GM18870 (cell line): ENCODE measurements around the gene HNRNPA3.
"Not testable (repeated sequence)": the region's sequence is repeated elsewhere in the genome, so short reads cannot be mapped to it uniquely, and the experiment has no call there.

Source experiments
- ATAC-seq: cut with Tn5 transposase; IDR thresholded peaks from one replicate; pipeline ENCODE4 v1.9.1; 2021; ENCODE audit warnings: moderate library complexity; ENCODE audit not compliant: unreplicated experiment

The HNRNPA3 gene

DNA sequence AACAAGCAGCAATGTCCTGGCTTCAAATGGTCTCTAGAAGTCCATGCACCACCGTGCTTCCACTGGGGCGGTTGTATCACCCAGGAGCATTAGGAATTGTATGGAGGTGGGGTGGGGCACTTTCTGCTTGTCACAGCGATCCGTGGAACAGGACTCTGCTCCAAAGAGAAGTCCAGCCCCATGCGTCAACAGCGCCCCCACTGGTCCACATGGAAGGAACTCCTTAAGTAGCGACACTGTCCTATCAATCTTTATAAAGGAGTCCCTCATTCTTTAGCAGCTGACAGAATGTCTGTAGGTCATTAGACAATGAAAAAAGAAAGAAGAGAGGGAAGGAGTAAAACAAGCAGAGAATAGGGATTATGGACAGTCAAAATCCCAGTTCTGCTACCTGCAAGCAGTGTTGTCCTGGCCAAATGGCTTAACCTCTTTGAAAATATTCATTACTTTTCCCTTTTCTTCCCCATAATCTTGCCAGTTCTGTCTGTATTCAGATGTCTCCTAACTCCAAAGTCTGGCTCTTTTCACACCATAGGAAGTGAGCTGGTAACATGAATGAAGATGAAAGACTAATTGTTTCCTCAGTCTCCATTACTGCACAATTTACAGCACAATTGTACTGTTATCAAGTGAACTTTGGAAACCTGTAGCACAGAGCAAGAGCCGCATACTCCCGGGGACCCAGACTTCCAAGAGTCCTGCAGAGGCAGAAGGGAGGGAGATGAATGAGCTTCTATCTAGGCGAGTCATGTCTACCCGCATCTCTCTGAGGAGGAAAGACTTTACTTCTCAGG, 42.0 kb downstream of the HNRNPA3 start:
- ATAC-seq: no peak

DNA sequence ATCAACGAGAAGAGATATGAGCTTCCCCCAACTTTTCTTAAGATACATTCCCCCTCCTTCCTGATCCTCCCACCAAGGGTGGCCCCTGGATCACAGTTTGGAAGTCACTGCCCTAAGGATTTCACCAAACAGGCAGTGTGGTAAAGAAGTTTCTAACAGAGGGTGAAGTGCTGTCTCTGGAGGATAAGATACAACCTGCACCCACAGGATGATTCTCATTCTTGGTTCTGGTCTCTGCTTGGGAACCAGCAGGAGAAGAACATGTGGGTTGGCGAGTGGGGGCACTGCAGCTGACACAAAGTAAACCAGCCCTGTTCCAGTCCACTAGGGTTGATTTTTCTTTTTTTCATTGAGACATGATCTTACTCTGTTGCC, 42.6 kb downstream of the HNRNPA3 start:
- ATAC-seq: no peak

DNA sequence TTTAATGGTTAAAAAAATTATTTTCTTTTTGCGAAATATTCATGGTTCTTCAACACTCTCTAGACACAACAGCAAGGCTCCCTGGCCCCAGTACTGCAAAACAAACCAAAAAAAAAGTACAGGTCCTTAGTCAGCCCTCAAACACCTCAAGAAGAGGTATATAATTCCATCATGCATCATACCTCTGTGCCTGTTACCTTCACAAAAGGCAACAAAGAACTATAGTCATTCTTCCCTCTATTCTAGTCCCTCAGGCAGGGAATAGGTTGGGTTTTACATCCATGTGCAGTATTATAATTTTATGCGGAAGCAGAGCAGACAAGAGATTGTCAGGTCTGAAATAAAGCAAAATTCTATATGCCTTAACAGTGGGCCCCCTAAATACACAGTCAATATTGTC, 43.4 kb downstream of the HNRNPA3 start:
- no peak for ATAC-seq

DNA sequence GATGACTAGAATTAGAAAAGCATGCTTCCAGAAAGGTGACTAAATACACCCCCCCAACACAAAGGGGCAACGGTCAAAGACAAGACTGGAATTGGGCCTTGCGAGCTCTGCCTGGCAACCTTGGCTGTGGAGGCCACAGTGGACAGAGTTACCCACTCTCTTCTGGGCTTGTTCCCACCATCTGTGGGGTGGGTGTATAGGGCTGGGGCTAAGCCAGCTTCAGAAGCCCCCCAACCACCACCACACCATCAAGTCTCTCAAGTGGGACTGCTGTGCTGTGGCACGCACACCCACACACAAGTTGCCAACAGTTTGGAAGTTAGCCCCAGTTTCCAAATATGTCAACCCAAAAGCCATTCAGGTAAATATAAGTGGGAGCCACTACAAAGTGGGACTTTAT, 44.1 kb downstream of the HNRNPA3 start:
- ATAC-seq: no peak

DNA sequence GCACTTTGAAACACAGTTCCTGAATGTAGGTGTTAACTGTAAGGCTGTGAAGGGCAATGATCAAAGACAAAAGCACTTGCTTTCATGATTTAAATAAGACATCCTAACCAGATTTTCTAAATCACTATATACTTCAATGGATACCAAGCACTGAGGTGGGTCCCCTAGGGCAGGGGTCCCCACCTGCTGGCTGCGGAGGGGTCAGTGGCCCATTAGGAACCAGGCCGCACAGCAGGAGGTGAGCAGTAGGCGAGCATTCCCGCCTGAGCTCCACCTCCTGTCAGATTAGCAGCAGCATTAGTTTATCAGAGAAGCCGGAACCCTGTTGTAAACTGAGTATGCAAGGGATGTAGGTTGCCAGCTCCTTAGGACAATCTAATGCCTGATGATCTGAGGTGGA, 44.9 kb downstream of the HNRNPA3 start:
- ATAC-seq: no peak

DNA sequence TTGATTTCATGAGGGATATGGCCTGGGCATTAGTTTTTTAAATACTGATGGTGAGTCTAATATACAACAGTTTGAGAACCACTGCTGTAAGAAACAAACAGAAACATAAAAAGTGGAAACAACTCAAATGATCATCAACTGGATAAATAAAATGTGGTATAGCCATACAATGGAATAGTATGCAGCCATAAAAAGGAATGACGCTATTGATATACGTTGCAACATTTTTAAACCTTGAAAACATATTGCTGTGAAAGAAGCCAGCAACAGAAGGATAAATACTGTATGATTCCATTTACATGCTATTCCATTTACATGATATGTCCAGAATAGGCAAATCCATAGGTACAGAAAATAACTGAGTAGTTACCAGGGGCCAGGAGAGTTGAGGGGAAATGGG, 45.5 kb downstream of the HNRNPA3 start:
- no peak for ATAC-seq

DNA sequence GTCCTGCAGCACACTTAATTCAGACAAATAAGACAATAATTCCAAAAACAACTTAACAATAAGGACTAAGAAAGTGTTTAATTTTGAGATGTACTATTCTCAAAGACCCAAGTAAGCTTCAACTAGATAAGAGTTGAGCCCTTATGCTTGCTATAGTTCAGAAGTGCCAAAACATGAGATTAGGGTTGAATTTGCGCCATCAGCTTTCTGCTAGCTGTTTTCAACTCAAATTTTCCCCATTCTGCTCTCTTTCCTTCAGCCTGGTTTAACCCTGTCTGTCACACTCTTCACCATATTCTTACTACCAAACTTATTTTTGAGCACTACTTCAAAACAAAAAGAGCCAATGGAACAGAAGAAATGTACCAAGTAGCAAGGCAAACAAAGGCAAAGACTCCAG, 47.8 kb downstream of the HNRNPA3 start:
- ATAC-seq: no peak

DNA sequence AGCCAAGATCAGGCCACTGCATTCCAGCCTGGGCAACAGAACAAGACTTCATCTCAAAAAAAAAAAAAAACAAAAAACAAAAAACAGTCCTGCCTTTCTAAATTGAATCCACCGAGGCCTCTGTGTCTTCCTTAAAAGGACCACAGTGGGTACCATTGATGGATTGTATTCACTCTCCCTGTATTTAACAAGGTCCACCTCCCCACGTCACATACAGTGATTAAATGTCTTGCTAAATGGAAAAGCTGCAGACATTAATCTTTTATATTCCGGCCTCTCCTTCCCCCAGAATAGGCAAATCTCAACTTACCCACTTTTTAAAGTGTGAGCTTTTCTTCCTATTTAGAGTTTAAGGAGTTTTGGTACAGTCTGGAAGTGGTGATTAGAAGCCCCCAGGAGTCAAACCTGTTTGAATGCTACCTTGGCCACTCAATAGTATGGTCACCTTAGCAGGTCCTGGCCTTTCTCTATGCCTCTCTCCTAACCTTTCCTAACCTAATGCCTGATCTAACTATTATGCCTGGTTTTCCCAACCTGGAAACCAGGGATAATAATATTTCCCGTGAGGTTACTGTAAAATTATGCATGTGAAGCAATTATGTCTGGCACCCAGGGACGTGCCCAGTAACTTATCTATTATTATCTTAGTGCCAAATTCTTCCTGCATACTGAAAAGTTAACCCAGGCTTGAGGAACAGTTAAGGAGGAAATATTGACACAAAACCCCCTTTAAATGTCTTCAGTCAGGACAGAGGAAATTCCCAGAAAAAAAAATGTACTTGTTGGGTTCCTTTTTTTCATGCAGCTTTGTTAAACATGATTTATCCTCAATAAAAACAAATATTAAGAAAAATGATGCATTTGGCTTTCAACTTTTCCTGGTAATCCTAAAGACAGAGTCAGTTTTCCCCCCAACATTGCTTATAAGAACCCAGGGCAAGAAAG, 48.8 kb downstream of the HNRNPA3 start:
- no peak for ATAC-seq

DNA sequence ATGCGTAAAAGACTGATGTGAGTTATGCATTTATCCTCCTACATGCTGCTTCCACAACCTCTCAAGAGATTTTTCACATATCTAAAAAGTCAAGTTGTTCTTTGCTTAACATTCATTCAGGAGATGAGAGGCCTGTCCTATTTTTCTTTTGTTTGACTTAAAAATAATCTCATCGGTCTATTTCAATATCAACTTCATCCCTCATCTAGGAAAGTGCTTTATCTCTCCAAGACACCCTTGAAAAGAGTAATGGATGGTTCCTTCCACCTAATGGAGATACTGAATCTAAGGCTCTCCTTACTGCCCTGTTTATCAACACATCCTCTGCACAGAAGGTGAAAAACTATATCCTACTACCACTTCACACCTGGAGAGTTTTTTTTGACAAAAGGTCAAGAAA, 49.5 kb downstream of the HNRNPA3 start:
- ATAC-seq: no peak

DNA sequence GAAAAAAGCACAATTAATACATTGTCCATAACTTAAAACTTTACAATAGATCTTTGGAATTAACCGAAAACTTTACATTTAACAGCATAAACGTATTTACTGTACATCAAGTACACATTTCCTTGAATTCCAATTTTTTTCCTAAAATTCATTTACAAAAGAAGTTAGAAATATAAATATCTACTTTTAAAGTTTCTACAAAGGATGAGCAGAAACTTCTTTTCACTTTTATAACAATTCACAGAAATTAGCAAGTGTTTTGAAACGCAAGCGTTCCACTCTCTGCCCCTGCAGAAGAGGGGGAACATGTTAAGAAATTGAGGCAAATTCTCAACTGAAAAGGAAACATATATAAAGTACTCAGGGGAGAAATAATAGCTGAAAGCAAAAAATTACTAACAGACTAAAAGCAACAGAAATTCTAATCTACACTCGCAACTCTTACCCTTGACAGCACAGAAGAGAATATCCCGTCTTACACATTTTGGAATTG, 50.4 kb downstream of the HNRNPA3 start:
- peak; percentile 1 for ATAC-seq

DNA sequence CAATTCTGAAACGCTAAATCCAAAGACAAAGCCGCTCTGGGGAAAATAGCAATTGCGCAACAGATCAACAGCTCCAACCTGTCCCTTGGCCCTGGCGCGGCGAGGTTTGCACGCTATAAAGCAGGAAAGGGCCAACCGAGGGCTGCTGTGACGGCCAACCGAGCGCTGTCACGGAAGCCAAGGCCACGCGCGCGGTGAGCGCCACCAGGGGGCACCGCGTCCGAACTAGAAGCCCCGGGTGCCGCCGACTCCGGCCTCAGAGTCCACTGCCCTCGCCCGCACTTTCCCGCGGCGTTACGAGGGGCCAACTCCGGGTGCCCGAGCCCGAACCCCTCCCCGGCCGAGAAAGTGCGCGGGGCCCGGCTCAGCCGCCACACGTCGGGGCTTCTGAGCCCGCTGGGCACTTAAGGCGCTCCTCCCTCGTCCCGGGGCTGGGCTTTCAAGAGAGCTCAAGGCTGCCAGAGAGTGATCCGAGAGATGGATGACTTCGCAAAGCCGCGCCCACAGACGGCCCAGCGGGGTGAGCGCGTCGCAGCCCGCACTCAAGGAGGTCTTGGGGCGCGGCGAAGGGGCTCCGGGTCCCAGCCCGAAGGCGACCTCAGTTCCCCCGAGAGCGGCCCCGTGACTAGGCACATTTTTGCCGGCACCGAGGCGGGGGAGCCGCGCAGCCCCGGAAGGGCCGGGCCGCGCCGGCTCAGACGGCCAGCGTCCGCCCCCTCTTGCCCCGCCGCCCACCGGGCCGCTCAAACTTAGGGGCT, 51.0 kb downstream of the HNRNPA3 start:
- peak; percentile 52 for ATAC-seq

DNA sequence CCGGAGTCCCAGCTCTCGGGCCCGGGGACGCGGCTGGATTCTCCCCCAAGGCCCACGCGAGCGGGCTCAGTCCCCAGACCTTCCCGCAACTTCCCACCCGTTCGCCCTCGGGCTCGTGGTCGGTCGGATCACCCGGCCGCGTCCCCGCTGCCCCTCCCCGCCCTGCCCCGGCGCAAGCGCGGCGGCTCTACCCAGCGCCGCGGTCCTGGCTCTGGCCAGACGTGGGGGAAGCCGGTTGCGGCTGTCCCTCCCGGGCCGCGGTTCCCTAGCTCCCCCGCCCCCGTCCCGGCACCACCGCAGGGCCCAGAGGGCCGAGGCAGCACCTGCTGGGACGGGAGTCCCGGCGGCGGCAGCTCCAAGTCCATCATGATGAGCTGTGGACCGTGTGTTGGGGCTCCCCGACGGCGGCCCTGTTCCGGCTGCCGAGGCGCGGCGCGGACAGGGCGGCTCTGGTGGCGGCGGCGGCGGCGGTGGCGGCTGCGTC, 51.7 kb downstream of the HNRNPA3 start:
- ATAC-seq: peak; percentile 19

DNA sequence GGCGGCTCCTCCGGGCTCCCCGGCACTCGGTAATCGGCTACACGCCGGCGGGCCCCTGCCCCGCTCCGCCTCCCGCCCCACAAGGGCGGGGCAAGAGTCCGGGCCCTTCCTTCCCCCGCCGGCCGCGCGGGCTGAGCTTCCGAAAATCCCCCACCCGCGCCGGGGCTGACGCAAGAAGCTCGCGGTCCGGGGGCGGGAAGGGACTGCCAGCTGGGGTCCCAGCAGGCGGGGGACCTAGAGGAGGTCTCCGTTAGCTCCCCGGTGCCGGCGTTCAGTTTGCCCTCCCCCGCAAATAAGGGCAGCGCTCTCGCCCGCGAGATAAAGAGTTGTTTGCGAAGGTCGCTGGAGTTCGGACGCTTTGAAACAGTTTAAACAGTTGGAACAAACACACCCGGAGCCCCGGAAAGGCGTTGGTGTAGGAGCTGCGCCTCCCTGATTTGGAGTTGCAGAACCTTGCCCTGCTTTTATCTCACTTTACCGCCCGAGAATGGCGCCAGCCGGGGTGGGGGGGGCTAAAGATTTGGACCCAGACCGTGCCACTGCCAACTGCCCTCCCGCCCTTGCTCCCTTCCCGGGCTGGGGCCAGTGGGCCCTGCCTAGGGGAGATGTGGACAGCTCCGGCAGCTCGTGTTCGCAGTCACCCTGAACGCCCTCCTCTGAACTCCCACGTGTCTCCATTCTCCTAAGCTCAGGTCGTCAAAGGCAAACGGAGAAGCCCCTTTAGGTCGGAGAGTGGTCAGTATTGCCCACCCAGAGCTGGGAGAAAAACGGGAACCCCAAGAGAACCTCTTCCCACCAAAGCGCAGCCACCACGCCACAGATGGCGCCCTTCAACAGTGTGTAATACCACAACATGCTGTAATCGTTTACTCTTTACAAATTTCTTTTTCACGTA, 52.3 kb downstream of the HNRNPA3 start, which contains the start of gene NFE2L2:
Gene NFE2L2 (minus strand): TSS at position 35 of the 895 bp plus-strand sequence. CDS start 151 bp downstream, outside the sequence.
- ATAC-seq: peak; percentile 34

DNA sequence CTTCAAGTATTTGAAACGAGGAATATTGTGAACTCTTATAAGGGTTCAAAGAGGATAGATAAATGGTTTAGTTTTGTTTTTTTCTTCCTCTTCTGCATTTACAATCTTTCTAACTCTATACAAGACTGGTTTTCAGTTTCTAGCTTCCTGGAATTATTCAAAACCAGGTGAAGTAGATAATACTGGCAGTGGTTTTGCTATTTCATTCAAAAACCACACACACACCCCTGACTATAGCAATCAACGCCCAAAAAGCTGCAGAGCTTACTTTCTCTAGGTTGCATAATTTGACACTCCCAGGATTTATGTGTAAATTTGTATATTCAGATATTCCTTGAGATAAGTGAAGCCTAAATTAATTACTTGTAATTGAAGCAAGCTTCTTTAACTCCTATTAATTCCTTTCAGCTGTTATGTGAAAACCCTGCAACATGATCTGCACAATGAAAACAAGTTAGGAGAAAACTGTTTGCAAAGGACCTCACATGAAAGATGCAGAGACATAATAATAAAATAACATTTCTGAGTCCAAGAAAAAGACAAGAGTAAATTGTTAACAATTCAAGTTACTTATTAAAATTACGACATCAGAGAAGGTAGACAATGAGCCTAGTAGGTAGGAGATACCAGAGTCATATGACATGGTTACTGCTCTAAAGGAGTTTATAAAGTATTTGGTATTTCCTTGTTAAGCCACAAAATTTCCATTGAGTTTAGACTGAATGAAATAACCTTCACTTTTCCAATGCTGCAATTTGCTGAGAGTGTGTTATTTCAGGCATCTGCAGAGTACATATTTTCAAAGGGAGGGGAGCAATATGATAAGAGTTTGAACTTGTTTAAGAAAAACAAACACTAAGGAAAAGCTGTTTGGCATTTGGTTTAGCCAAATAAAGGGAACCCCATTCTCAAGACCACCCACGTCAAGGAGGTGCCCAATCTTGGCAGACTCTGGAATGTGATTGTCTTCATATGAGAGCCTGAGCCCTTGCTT, 53.5 kb downstream of the HNRNPA3 start:
- no peak for ATAC-seq

DNA sequence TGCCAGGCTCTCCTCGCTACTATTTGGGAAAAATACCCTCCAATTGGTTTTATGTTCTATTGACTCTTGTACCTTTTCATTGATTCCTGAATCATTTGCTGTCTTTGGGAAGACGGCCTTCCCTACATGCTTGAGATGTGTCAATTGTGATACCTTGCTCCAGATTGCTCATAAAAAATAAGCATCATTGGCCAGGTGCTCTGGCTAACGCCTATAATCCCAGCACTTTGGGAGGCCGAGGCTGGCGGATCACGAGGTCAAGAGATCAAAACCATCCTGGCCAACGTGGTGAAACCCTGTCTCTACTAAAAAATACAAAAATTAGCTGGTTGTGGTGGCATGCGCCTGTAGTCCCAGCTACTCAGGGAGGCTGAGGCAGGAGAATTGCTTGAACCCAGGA, 54.4 kb downstream of the HNRNPA3 start:
- ATAC-seq: not testable (repeated sequence)

DNA sequence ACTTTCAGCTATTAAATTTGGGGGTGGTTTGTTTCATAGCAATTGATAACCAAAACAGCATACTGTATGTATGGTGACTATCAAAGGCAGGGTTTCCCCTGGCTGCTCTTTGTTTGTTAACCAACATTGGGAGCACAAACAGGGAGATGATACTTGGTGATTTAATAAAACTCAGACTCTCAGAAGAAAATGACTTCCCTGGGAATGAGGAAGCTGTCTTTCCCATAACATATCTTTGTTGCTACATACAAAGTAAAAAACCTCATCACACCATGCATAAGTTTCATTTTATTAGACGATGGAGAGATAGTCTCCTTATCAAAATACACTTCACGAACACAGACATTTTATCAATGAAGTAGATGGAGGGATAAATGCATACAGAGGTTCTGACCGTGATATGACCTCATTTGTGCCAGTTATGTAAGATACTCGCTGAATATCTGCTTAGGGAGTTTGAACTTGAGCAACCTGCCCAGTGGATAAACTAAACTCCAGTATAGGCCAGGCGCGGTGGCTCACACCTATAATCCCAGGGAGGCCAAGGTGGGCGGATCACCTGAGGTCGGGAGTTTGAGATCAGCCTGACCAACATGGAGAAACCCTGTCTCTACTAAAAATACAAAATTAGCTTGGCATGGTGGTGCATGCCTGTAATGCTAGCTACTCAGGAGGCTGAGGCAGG, 55.7 kb downstream of the HNRNPA3 start:
- ATAC-seq: no peak

DNA sequence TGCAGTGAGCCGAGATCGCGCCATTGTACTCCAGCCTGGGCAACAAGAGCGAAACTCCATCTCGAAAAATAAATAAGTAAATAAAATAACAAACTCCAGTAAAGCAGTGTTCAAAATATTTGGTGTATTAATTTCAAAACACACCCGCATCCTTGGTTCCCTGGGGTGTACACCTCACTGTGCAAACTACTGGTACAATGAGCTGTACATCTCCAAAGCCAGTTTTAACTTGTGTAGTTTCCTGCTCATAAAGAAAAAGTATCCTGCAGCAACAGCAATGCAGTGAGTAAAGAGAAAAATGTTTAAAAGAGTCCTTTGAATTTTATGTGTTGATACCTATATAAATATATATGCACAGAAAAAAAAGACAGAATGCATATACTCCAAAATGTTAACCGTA, 56.3 kb downstream of the HNRNPA3 start:
- ATAC-seq: no peak

DNA sequence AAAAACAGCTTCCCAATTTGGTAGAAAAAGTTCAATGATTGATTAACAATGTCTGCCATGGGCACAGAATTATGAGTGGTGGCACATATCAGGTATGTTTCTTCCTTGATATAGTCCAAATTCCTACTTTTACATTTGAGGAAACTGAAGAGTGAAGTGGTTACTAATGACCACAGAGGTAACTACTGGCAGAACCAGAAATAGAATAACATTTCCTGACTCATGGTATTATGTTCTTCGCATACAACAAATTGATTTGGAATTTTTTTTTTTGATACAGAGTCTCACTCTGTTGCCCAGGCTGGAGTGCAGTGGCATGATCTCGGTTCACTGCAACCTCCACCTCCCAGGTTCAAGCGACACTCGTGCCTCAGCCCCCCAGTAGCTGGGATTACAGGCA, 57.9 kb downstream of the HNRNPA3 start:
- no peak for ATAC-seq
